ENCODE results near the gene PRR23E. TPM values are rescaled to one million over a fixed set of nuclear protein-coding genes. Genes with fewer than 3 reads are reported as not detected.

The PRR23E gene
- total RNA-seq, 1 experiment from 2014 or later = not detected

DNA sequence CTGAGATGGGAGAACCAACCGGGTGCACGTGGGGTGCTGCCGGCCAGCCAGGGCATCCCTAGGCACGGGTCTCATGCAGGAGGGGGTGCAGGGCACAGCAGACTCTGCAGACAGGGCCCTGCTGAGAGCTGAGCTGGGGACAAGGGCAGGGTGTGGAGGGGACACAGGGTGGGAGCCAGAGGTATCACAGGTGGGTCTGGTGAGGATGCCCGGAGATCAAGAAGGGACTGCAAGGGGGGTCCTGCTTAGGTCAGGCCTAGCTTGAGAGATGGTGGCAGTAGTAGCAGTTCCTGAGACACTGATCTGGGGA is 39.5 kb upstream of the PRR23E start:
- H3K36me3 ChIP-seq (ENCODE audit: control insufficient read depth, insufficient read depth, low read length) = no peaks in the 10 kb centered on the region
- H3K27me3 ChIP-seq (ENCODE audit: control insufficient read depth, insufficient read depth, low read length) = peaks cover 4% of the 10 kb centered on the region
- intact Hi-C loops (cut with micrococcal nuclease; ENCODE audit: unreplicated experiment) (no loop called here), in situ Hi-C loops (cut with HindIII; ENCODE audit: low pct_unique_long_range_greater_than_20kb, low sequenced_read_pairs) (no loop called here)
- no peak overlapping the region for H3K4me3 ChIP-seq (ENCODE audit: low read depth in 2 of 2, low read length in 2 of 2)
- H3K9me3 ChIP-seq (ENCODE audit: control insufficient read depth, insufficient read depth, low read depth, low read length) = no peaks in the 10 kb centered on the region
- H3K4me1 ChIP-seq (ENCODE audit: control insufficient read depth, insufficient read depth, low read length) = no peaks in the 10 kb centered on the region
- no peak overlapping the region for H3K27ac ChIP-seq (ENCODE audit: low read length)
- ChIA-PET POLR2A (no interaction called here), CTCF (no interaction called here)
- BruUV-seq (replicated peaks) = no TSS peak
- DNase-seq (ENCODE audit: low read depth, low spot score) (no peak), ATAC-seq (no peak)
- no peak for TF ChIP-seq SIN3A (IDR thresholded peaks at IDR 0.05; ENCODE audit: borderline replicate concordance, insufficient read depth, low read depth, low read length)
- TF ChIP-seq, protein P1, sequence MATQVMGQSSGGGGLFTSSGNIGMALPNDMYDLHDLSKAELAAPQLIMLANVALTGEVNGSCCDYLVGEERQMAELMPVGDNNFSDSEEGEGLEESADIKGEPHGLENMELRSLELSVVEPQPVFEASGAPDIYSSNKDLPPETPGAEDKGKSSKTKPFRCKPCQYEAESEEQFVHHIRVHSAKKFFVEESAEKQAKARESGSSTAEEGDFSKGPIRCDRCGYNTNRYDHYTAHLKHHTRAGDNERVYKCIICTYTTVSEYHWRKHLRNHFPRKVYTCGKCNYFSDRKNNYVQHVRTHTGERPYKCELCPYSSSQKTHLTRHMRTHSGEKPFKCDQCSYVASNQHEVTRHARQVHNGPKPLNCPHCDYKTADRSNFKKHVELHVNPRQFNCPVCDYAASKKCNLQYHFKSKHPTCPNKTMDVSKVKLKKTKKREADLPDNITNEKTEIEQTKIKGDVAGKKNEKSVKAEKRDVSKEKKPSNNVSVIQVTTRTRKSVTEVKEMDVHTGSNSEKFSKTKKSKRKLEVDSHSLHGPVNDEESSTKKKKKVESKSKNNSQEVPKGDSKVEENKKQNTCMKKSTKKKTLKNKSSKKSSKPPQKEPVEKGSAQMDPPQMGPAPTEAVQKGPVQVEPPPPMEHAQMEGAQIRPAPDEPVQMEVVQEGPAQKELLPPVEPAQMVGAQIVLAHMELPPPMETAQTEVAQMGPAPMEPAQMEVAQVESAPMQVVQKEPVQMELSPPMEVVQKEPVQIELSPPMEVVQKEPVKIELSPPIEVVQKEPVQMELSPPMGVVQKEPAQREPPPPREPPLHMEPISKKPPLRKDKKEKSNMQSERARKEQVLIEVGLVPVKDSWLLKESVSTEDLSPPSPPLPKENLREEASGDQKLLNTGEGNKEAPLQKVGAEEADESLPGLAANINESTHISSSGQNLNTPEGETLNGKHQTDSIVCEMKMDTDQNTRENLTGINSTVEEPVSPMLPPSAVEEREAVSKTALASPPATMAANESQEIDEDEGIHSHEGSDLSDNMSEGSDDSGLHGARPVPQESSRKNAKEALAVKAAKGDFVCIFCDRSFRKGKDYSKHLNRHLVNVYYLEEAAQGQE (IDR thresholded peaks at IDR 0.05; ENCODE audit: insufficient read depth in 1 of 2, low read depth in 2 of 2, low read length in 1 of 2) = no peak
- TF ChIP-seq, protein P2, sequence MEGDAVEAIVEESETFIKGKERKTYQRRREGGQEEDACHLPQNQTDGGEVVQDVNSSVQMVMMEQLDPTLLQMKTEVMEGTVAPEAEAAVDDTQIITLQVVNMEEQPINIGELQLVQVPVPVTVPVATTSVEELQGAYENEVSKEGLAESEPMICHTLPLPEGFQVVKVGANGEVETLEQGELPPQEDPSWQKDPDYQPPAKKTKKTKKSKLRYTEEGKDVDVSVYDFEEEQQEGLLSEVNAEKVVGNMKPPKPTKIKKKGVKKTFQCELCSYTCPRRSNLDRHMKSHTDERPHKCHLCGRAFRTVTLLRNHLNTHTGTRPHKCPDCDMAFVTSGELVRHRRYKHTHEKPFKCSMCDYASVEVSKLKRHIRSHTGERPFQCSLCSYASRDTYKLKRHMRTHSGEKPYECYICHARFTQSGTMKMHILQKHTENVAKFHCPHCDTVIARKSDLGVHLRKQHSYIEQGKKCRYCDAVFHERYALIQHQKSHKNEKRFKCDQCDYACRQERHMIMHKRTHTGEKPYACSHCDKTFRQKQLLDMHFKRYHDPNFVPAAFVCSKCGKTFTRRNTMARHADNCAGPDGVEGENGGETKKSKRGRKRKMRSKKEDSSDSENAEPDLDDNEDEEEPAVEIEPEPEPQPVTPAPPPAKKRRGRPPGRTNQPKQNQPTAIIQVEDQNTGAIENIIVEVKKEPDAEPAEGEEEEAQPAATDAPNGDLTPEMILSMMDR (IDR thresholded peaks at IDR 0.05) = no peak
- TF ChIP-seq TCF7L2 (IDR thresholded peaks at IDR 0.05; ENCODE audit: low read depth, low read length) = no peak
- TF ChIP-seq POLR2AphosphoS5 (IDR thresholded peaks at IDR 0.05; ENCODE audit: low read depth, low read length) = no peak

DNA sequence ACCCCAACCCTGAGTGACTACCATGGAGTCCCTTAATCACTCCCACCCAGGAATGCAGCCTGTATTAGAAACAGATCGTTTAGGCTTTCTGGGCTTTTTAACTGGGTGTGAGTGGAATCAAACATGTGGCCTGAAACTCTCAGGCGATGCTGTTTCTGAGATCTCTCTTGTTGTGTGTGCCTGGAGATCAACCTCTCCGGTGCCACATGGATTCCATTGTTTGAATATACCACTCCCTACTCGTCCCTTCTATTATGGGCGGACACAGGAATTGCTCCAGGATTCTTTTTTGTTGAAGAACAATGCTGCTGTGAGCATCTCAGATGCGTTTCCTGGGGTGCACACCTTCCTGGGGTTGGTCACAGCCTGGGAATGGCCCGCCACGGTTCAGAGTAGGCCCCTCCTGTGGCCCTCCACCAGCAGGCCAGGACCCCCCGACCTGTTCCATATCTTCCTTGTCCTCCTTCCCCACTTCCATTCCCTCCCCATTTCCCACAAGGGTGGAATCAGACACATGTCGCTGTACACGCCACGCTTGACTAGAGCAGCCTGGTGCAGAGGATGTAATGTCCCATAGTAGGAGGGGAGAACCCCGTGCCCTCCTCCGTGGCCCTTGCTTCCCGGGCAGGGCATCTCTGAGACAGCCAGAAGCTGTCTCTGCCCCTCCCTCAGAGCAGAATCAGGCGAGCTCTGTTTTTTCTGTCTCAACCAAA is 36.4 kb upstream of the PRR23E start:
- ChIA-PET CTCF (no interaction called here), POLR2A (no interaction called here)
- no peaks in the 10 kb centered on the region for H3K36me3 ChIP-seq (ENCODE audit: control insufficient read depth, insufficient read depth, low read length)
- intact Hi-C loops (cut with micrococcal nuclease; ENCODE audit: unreplicated experiment) (no loop called here), in situ Hi-C loops (cut with HindIII; ENCODE audit: low pct_unique_long_range_greater_than_20kb, low sequenced_read_pairs) (no loop called here)
- no peaks in the 10 kb centered on the region for H3K9me3 ChIP-seq (ENCODE audit: control insufficient read depth, insufficient read depth, low read depth, low read length)
- H3K27ac ChIP-seq (ENCODE audit: low read length) = no peak overlapping the region
- ATAC-seq (peak; percentile 40), DNase-seq (ENCODE audit: low read depth, low spot score) (no peak)
- no peaks in the 10 kb centered on the region for H3K4me1 ChIP-seq (ENCODE audit: control insufficient read depth, insufficient read depth, low read length)
- no peak for TF ChIP-seq POLR2AphosphoS5 (IDR thresholded peaks at IDR 0.05; ENCODE audit: low read depth, low read length)
- no peak for TF ChIP-seq TCF7L2 (IDR thresholded peaks at IDR 0.05; ENCODE audit: low read depth, low read length)
- TF ChIP-seq, protein P1 (IDR thresholded peaks at IDR 0.05; ENCODE audit: insufficient read depth in 1 of 2, low read depth in 2 of 2, low read length in 1 of 2) = no peak
- TF ChIP-seq, protein P2 (IDR thresholded peaks at IDR 0.05) = no peak
- no peak for TF ChIP-seq SIN3A (IDR thresholded peaks at IDR 0.05; ENCODE audit: borderline replicate concordance, insufficient read depth, low read depth, low read length)
- BruUV-seq (replicated peaks) = no TSS peak
- H3K4me3 ChIP-seq (ENCODE audit: low read depth in 2 of 2, low read length in 2 of 2) = no peak overlapping the region
- no peaks in the 10 kb centered on the region for H3K27me3 ChIP-seq (ENCODE audit: control insufficient read depth, insufficient read depth, low read length)

All from Panc1 (cell line).